Ammon's horn (tissue), 1 donor: ENCODE measurements around the gene KRT3.
"Not testable (repeated sequence)": the region's sequence is repeated elsewhere in the genome, so short reads cannot be mapped to it uniquely, and the experiment has no call there.

ENCODE experiments used
- DNase-seq: peaks from one replicate; pipeline ENCODE4 v3.0.0-alpha.2; 2016; ENCODE audit warnings: low spot score

Gene KRT3

GRCh38 chr12:52798003-52798670 is 2.2 kb upstream of the KRT3 start:
- no peak for DNase-seq

- DNase-seq: no peak
Measured at GRCh38 chr12:52797529-52797894, 1.6 kb upstream of the KRT3 start.

GRCh38 chr12:52796839-52797528 is 1.1 kb upstream of the KRT3 start:
- DNase-seq: no peak

- DNase-seq: no peak
Measured at GRCh38 chr12:52796429-52796794, 495 bp upstream of the KRT3 start.

- not testable (repeated sequence) for DNase-seq
Measured at GRCh38 chr12:52795332-52795674, 614 bp downstream of the KRT3 start.

- DNase-seq: no peak
Measured at GRCh38 chr12:52794479-52795331, 1.2 kb downstream of the KRT3 start.

GRCh38 chr12:52792185-52793029 is 3.5 kb downstream of the KRT3 start:
- DNase-seq: no peak

GRCh38 chr12:52791271-52792184 is 4.4 kb downstream of the KRT3 start:
- DNase-seq: no peak

GRCh38 chr12:52790427-52791270 is 5.3 kb downstream of the KRT3 start:
- no peak for DNase-seq

GRCh38 chr12:52789637-52790426 is 6.1 kb downstream of the KRT3 start:
- no peak for DNase-seq

GRCh38 chr12:52788876-52789636 is 6.9 kb downstream of the KRT3 start:
- DNase-seq: no peak

- no peak for DNase-seq
Measured at GRCh38 chr12:52788192-52788875, 7.6 kb downstream of the KRT3 start.

- no peak for DNase-seq
Measured at GRCh38 chr12:52787324-52788191, 8.4 kb downstream of the KRT3 start.

GRCh38 chr12:52784909-52785308 is 11.0 kb downstream of the KRT3 start:
- no peak for DNase-seq

GRCh38 chr12:52783563-52784316 is 12.2 kb downstream of the KRT3 start:
- no peak for DNase-seq

GRCh38 chr12:52782502-52782901 is 13.4 kb downstream of the KRT3 start:
- no peak for DNase-seq
